B cell (primary cell): ENCODE results near the gene SCMH1. TPM values are rescaled to one million over a fixed set of nuclear protein-coding genes. Genes with fewer than 3 reads are reported as not detected.

Experiments
- ATAC-seq: fragments of 200-7000 bp; cut with Tn5 transposase; one replicate; pipeline ENCODE4 v1.10.0; 2021; ENCODE audit warnings: low read depth, mild to moderate bottlenecking, moderate number of reproducible peaks, moderate library complexity
- CTCF ChIA-PET: fragments of 350-600 bp; sonication (Branson Sonifier 250); formaldehyde crosslinking; loops from one replicate; lab custom pipeline; 2021; ENCODE audit warnings: antibody characterized with exemption, inconsistent platforms; lab: Charles Lee
- POLR2A ChIA-PET: fragments of 350-600 bp; sonication (Branson Sonifier 250); formaldehyde crosslinking; loops from one replicate; lab custom pipeline; 2021; ENCODE audit warnings: antibody characterized with exemption; lab: Charles Lee
- DNase-seq: peaks from one replicate; pipeline ENCODE4 v3.0.0; 2013
- H2AFZ ChIP-seq: 2 replicates; pipeline ENCODE4 v1.6.1; 2012; ENCODE audit warnings: mild to moderate bottlenecking, low read depth, low read length; ENCODE audit not compliant: insufficient read depth, poor library complexity, severe bottlenecking
- H3K27ac ChIP-seq, 2 donors: 1 replicate in 1 of 2; 2 replicates in 1 of 2; pipeline ENCODE4 v1.5.1; 2012 to 2013; ENCODE audit warnings: low read length in 2 of 2, mild to moderate bottlenecking in 2 of 2, moderate library complexity in 1 of 2
- H3K27me3 ChIP-seq, 4 experiments: fragments of 200-600 bp in 1 of 4; sonication (generic) in 1 of 4; replicated peaks in 1 of 4; 1 replicate in 2 of 4; 2 replicates in 2 of 4; pipeline versions ENCODE4 v1.6.1 to v1.7.0; 2013 to 2016; ENCODE audit warnings: low read length in 3 of 4, mild to moderate bottlenecking in 2 of 4, mixed read lengths in 1 of 4, moderate library complexity in 1 of 4; ENCODE audit not compliant: insufficient read depth in 4 of 4, control insufficient read depth in 3 of 4; ENCODE audit errors: control extremely low read depth in 1 of 4
- H3K36me3 ChIP-seq, 2 experiments: replicated peaks in 1 of 2; 1 replicate in 1 of 2; 2 replicates in 1 of 2; pipeline versions ENCODE4 v1.6.1 to v1.7.1; 2013; ENCODE audit warnings: low read length in 1 of 2; ENCODE audit not compliant: insufficient read depth in 2 of 2, control insufficient read depth in 1 of 2; ENCODE audit errors: control extremely low read depth in 1 of 2, extremely low read depth in 1 of 2
- H3K4me1 ChIP-seq, 2 donors: fragments of 200-600 bp in 1 of 2; sonication (generic) in 1 of 2; 1 replicate in 1 of 2; 2 replicates in 1 of 2; pipeline versions ENCODE4 v1.5.1 to v1.6.1; 2013 to 2017; ENCODE audit warnings: low read length in 2 of 2; ENCODE audit not compliant: control insufficient read depth in 2 of 2, insufficient read depth in 2 of 2
- H3K4me2 ChIP-seq: replicated peaks from 2 replicates; pipeline ENCODE3; 2012; ENCODE audit warnings: mild to moderate bottlenecking, low read depth, low read length; ENCODE audit not compliant: poor library complexity, severe bottlenecking
- H3K4me3 ChIP-seq, 5 experiments: fragments of 200-600 bp in 1 of 5; sonication (generic) in 1 of 5; 1 replicate in 3 of 5; 2 replicates in 2 of 5; pipeline versions ENCODE4 v1.5.1 to v1.7.0; 2011 to 2016; ENCODE audit warnings: low read length in 4 of 5, mild to moderate bottlenecking in 4 of 5, low read depth in 2 of 5, control low read depth in 1 of 5, moderate library complexity in 1 of 5; ENCODE audit not compliant: insufficient read depth in 1 of 5; ENCODE audit errors: control extremely low read depth in 1 of 5, extremely low read depth in 1 of 5
- H3K79me2 ChIP-seq: fragments of 200-600 bp; sonication (generic); one replicate; pipeline ENCODE4 v1.6.0; 2016; ENCODE audit warnings: low read length; ENCODE audit not compliant: control insufficient read depth, insufficient read depth
- H3K9ac ChIP-seq: fragments of 200-600 bp; sonication (generic); 2 replicates; pipeline ENCODE4 v1.6.1; 2017; ENCODE audit warnings: mild to moderate bottlenecking, low read length, moderate library complexity
- H3K9me3 ChIP-seq, 3 donors: one replicate each; pipeline versions ENCODE4 v1.6.1 to v1.7.1; 2013; ENCODE audit warnings: low read length in 2 of 3; ENCODE audit not compliant: control insufficient read depth in 2 of 3, insufficient read depth in 1 of 3; ENCODE audit errors: control extremely low read depth in 1 of 3
- H4K20me1 ChIP-seq: 2 replicates; pipeline ENCODE4 v1.6.0; 2012; ENCODE audit warnings: mild to moderate bottlenecking, low read length; ENCODE audit not compliant: insufficient read depth, control insufficient read depth, poor library complexity, severe bottlenecking
- H3K27ac Mint-ChIP-seq: one replicate; pipeline ENCODE4 v1.8.0; 2021; ENCODE audit warnings: mixed read lengths
- H3K27me3 Mint-ChIP-seq: one replicate; pipeline ENCODE4 v1.8.0; 2021; ENCODE audit warnings: mixed read lengths
- H3K4me1 Mint-ChIP-seq: one replicate; pipeline ENCODE4 v1.8.0; 2021; ENCODE audit warnings: mixed read lengths
- H3K4me3 Mint-ChIP-seq: one replicate; pipeline ENCODE4 v1.8.0; 2021; ENCODE audit warnings: mixed read lengths
- H3K9me3 Mint-ChIP-seq: one replicate; pipeline ENCODE4 v1.8.0; 2022; ENCODE audit warnings: mixed read lengths; ENCODE audit not compliant: insufficient read depth
- CTCF ChIP-seq: fragments of 200-600 bp; IDR thresholded peaks from one replicate; pipeline ENCODE4 v1.8.0; 2022; ENCODE audit warnings: antibody characterized with exemption, mild to moderate bottlenecking
- EZH2 ChIP-seq: IDR thresholded peaks from 2 replicates; pipeline ENCODE4 v1.6.1; 2012; ENCODE audit warnings: borderline replicate concordance, low read depth, mild to moderate bottlenecking, moderate library complexity, low read length; ENCODE audit not compliant: insufficient read depth, poor library complexity, severe bottlenecking
- WGBS: methylation state at CpG from one replicate; pipeline ENCODE4 v1.1.5; 2013; ENCODE audit warnings: missing lambda C conversion rate; ENCODE audit not compliant: insufficient coverage; 5-methylcytosine and 5-hydroxymethylcytosine counted together
- intact Hi-C: fragments of 100-400 bp; cut with micrococcal nuclease; formaldehyde crosslinking; loops from one replicate; pipeline ENCODE4 v1.10.0; 2022
- polyA plus RNA-seq: library from polyadenylated mRNA; depleted of rRNA; stranded (reverse); fragments of >200 nt; gene quantifications from 2 replicates; pipeline ENCODE4 v1.2.3, GENCODE V29; 2012
- total RNA-seq, 2 donors: library from RNA; stranded (reverse); fragments of 120-200 nt in 1 of 2; gene quantifications; 1 replicate in 1 of 2; 2 replicates in 1 of 2; pipeline versions ENCODE4 v1.2.3 to v1.2.4, GENCODE V29; 2013 to 2022

SCMH1 gene
- total and polyA plus RNA-seq, 2 donors (not counting 1 experiment from before 2014, with no cell fraction given), result 29.4 to 33.3 TPM

GRCh38 chr1:41046347-41046775 lies 195.7 kb downstream of the SCMH1 start:
- Histone ChIP-seq H2AFZ (no peak overlapping the region), H3K36me3 (peaks cover 0 to 27% of the 10 kb centered on the region in 2 experiments), H3K27me3 (no peaks in the 10 kb centered on the region), H3K4me2 (no peak overlapping the region), H3K4me1 (no peaks in the 10 kb centered on the region), H4K20me1 (no peaks in the 10 kb centered on the region), H3K27ac (no peak overlapping the region), H3K4me3 (no peak overlapping the region), H3K9ac (no peak overlapping the region), H3K9me3 (no peaks in the 10 kb centered on the region), H3K79me2 (no peaks in the 10 kb centered on the region)
- no peak overlapping the region for H3K27ac Mint-ChIP-seq
- H3K9me3 Mint-ChIP-seq, result no peaks in the 10 kb centered on the region
- intact Hi-C loops, result no loop called here
- H3K27me3 Mint-ChIP-seq, result no peaks in the 10 kb centered on the region
- CTCF ChIA-PET, result no interaction called here
- TF ChIP-seq EZH2, result no peak
- no peak for TF ChIP-seq CTCF
- ATAC-seq (no peak), DNase-seq (no peak)
- POLR2A ChIA-PET, result no interaction called here
- H3K4me3 Mint-ChIP-seq, result no peak overlapping the region
- WGBS, result 96% methylated on average over 9 of the region's 10 CpGs
- H3K4me1 Mint-ChIP-seq, result no peaks in the 10 kb centered on the region

- Histone ChIP-seq H3K9ac (no peak overlapping the region), H2AFZ (no peak overlapping the region), H3K79me2 (no peaks in the 10 kb centered on the region), H3K27me3 (no peaks in the 10 kb centered on the region), H3K9me3 (no peaks in the 10 kb centered on the region), H3K4me2 (no peak overlapping the region), H3K4me1 (no peaks in the 10 kb centered on the region), H3K27ac (no peak overlapping the region), H3K36me3 (peaks cover 0 to 32% of the 10 kb centered on the region in 2 experiments), H3K4me3 (no peak overlapping the region), H4K20me1 (no peaks in the 10 kb centered on the region)
- Mint-ChIP-seq H3K27ac (no peak overlapping the region), H3K9me3 (no peaks in the 10 kb centered on the region), H3K4me1 (no peaks in the 10 kb centered on the region), H3K4me3 (no peak overlapping the region), H3K27me3 (no peaks in the 10 kb centered on the region)
- WGBS, result 100% methylated on average over 3 of the region's 5 CpGs
- no peak for TF ChIP-seq EZH2
- TF ChIP-seq CTCF, result no peak
- POLR2A ChIA-PET, result no interaction called here
- CTCF ChIA-PET, result no interaction called here
- intact Hi-C loops, result no loop called here
- DNase-seq (no peak), ATAC-seq (no peak)
Observed at GRCh38 chr1:41045740-41046139, 196.4 kb downstream of the SCMH1 start.
